CD4-positive, alpha-beta T cell treated with Interferon alpha-2 for 1 hour (primary cell): Measurements from ENCODE around the gene HBQ1.
"Not testable (repeated sequence)": the region's sequence is repeated elsewhere in the genome, so short reads cannot be mapped to it uniquely, and the experiment has no call there.

Experiments
- DNase-seq, 2 donors: peaks; one replicate each; pipeline ENCODE4 v3.0.0-alpha.2; 2020 to 2022

The HBQ1 gene

GRCh38 chr16:176477-177382 is 3.5 kb upstream of the HBQ1 start, which contains the start of gene HBA1:
HBA1 (plus strand) TSS chr16:176680; CDS start chr16:176717, 37 bp downstream.
- DNase-seq: peak in 1 of 2 donors; percentile 21

- DNase-seq: no peak
These were observed 2.9 kb upstream of the HBQ1 start for GRCh38 chr16:177394-177822.

- DNase-seq: no peak
These were observed 2.1 kb upstream of the HBQ1 start for GRCh38 chr16:177981-178667.

- no peak for DNase-seq
These were observed 1.6 kb upstream of the HBQ1 start for GRCh38 chr16:178668-179015.

GRCh38 chr16:179211-180092 is 807 bp upstream of the HBQ1 start:
- no peak for DNase-seq

- peak; percentile 79 to 88 for DNase-seq
These were observed 664 bp downstream of the HBQ1 start for GRCh38 chr16:180681-181564.

- no peak for DNase-seq
These were observed 1.3 kb downstream of the HBQ1 start for GRCh38 chr16:181565-182021.

- no peak for DNase-seq
These were observed 2.7 kb downstream of the HBQ1 start for GRCh38 chr16:183005-183404.

- no peak for DNase-seq
These were observed 5.0 kb downstream of the HBQ1 start for GRCh38 chr16:185213-185612.

- no peak for DNase-seq
These were observed 5.4 kb downstream of the HBQ1 start for GRCh38 chr16:185691-186090.

GRCh38 chr16:187330-187729 is 7.1 kb downstream of the HBQ1 start:
- DNase-seq: no peak

GRCh38 chr16:188674-189073 is 8.4 kb downstream of the HBQ1 start:
- peak in 1 of 2 donors; percentile 39 for DNase-seq

GRCh38 chr16:189604-190186 is 9.4 kb downstream of the HBQ1 start:
- no peak for DNase-seq

- DNase-seq: no peak
These were observed 11.6 kb downstream of the HBQ1 start for GRCh38 chr16:191831-192230.

GRCh38 chr16:192686-193085 is 12.4 kb downstream of the HBQ1 start:
- DNase-seq: no peak

GRCh38 chr16:193441-193840 is 13.2 kb downstream of the HBQ1 start:
- DNase-seq: no peak

- DNase-seq: no peak
These were observed 14.3 kb downstream of the HBQ1 start for GRCh38 chr16:194516-194915.

GRCh38 chr16:200388-200787 is 20.1 kb downstream of the HBQ1 start:
- no peak for DNase-seq

GRCh38 chr16:203246-203645 is 23.0 kb downstream of the HBQ1 start:
- no peak for DNase-seq

GRCh38 chr16:204046-204445 is 23.8 kb downstream of the HBQ1 start:
- not testable (repeated sequence) for DNase-seq

- DNase-seq: not testable (repeated sequence)
These were observed 29.1 kb downstream of the HBQ1 start for GRCh38 chr16:209359-209758.
